HepG2 (cell line): Measurements from ENCODE around the gene CEBPE. TPM values are rescaled to one million over a fixed set of nuclear protein-coding genes. Genes with fewer than 3 reads are reported as not detected.

Experiments
- CBX1 ChIP-seq: IDR thresholded peaks from one replicate; pipeline ENCODE4 v1.6.1; 2016; ENCODE audit warnings: antibody characterized with exemption, low read depth
- ZNF407 ChIP-seq: sonication (generic); formaldehyde crosslinking; IDR thresholded peaks from one replicate; pipeline ENCODE4 v1.5.1; 2020; ENCODE audit warnings: mild to moderate bottlenecking, missing genetic modification reagents; ENCODE audit errors: not compliant biosample characterization
- ZNF564 ChIP-seq: sonication (generic); formaldehyde crosslinking; IDR thresholded peaks from 2 replicates; pipeline ENCODE4 v1.8.1; 2023; ENCODE audit warnings: mild to moderate bottlenecking, missing genetic modification reagents
- polyA plus RNA-seq, 8 experiments: library from polyadenylated mRNA; depleted of rRNA in 3 of 8; stranded (reverse) in 7 of 8; unstranded in 1 of 8; fragments of >200 nt; fragmentation: Illumina TruSeq in 4 of 8; extraction: Trizol in 4 of 8; gene quantifications; 2 replicates each; pipeline versions ENCODE4 v1.2.1 to v1.2.3, GENCODE V29; 2011 to 2016; ENCODE audit warnings: low read depth in 4 of 8, missing spikeins in 1 of 8, mixed read lengths in 1 of 8; ENCODE audit not compliant: insufficient read depth in 1 of 8
- total RNA-seq, 5 experiments: library from RNA; depleted of rRNA; stranded (reverse); fragments of >200 nt; fragmentation: Illumina TruSeq; extraction: Trizol; gene quantifications; 2 replicates each; pipeline ENCODE4 v1.2.3, GENCODE V29; 2016; ENCODE audit warnings: low read depth in 1 of 5
- TF ChIP-seq, protein P1 (sequence below): sonication (generic); formaldehyde crosslinking; IDR thresholded peaks from 2 replicates; pipeline ENCODE4 v1.5.0; 2020; ENCODE audit warnings: mild to moderate bottlenecking, missing genetic modification reagents, borderline replicate concordance

CEBPE gene
- total and polyA plus RNA-seq, 2 of the 13 experiments (the other 11 are each of a cell fraction or from before 2014, with no cell fraction given): 0.09 to 0.11 TPM

DNA sequence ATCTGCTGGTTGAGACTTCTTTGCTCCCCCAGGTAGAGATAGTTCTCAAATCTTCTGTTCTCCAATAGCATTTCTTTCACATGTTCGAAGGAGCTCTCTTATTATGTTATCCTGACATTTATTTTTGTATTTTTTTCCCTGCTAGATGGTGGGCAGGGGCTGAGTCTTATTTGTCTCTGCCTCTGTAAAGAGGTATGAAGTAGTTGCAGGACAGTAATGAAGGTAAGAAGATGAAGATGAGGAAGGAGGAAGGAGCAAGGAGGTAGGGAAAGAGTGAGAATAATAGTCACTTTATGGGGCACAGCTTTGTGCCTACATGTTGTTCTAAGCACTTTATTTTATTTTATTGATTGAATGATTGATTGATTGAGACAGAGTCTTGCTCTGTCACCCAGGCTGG is 9.3 kb downstream of the CEBPE start (continued):
- TF ChIP-seq, protein P1, sequence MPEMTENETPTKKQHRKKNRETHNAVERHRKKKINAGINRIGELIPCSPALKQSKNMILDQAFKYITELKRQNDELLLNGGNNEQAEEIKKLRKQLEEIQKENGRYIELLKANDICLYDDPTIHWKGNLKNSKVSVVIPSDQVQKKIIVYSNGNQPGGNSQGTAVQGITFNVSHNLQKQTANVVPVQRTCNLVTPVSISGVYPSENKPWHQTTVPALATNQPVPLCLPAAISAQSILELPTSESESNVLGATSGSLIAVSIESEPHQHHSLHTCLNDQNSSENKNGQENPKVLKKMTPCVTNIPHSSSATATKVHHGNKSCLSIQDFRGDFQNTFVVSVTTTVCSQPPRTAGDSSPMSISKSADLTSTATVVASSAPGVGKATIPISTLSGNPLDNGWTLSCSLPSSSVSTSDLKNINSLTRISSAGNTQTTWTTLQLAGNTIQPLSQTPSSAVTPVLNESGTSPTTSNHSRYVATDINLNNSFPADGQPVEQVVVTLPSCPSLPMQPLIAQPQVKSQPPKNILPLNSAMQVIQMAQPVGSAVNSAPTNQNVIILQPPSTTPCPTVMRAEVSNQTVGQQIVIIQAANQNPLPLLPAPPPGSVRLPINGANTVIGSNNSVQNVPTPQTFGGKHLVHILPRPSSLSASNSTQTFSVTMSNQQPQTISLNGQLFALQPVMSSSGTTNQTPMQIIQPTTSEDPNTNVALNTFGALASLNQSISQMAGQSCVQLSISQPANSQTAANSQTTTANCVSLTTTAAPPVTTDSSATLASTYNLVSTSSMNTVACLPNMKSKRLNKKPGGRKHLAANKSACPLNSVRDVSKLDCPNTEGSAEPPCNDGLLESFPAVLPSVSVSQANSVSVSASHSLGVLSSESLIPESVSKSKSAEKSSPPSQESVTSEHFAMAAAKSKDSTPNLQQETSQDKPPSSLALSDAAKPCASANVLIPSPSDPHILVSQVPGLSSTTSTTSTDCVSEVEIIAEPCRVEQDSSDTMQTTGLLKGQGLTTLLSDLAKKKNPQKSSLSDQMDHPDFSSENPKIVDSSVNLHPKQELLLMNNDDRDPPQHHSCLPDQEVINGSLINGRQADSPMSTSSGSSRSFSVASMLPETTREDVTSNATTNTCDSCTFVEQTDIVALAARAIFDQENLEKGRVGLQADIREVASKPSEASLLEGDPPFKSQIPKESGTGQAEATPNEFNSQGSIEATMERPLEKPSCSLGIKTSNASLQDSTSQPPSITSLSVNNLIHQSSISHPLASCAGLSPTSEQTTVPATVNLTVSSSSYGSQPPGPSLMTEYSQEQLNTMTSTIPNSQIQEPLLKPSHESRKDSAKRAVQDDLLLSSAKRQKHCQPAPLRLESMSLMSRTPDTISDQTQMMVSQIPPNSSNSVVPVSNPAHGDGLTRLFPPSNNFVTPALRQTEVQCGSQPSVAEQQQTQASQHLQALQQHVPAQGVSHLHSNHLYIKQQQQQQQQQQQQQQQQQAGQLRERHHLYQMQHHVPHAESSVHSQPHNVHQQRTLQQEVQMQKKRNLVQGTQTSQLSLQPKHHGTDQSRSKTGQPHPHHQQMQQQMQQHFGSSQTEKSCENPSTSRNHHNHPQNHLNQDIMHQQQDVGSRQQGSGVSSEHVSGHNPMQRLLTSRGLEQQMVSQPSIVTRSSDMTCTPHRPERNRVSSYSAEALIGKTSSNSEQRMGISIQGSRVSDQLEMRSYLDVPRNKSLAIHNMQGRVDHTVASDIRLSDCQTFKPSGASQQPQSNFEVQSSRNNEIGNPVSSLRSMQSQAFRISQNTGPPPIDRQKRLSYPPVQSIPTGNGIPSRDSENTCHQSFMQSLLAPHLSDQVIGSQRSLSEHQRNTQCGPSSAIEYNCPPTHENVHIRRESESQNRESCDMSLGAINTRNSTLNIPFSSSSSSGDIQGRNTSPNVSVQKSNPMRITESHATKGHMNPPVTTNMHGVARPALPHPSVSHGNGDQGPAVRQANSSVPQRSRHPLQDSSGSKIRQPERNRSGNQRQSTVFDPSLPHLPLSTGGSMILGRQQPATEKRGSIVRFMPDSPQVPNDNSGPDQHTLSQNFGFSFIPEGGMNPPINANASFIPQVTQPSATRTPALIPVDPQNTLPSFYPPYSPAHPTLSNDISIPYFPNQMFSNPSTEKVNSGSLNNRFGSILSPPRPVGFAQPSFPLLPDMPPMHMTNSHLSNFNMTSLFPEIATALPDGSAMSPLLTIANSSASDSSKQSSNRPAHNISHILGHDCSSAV (CRISPR knock-in tag): no peak
- TF ChIP-seq ZNF407 (CRISPR knock-in tag) (no peak), CBX1 (no peak), ZNF564 (CRISPR knock-in tag) (no peak)
